Liver (tissue), 9 donors: ENCODE measurements around the gene HYAL1. TPM values are rescaled to one million over a fixed set of nuclear protein-coding genes. Genes with fewer than 3 reads are reported as not detected.

ENCODE experiments used
- DNase-seq: peaks from one replicate; pipeline ENCODE4 v3.0.0-alpha.2; 2017; ENCODE audit warnings: low spot score
- H3K27ac ChIP-seq, 2 donors: one replicate each; pipeline ENCODE4 v1.7.0; 2013; ENCODE audit warnings: inconsistent platforms in 2 of 2, low read length in 2 of 2, control low read depth in 1 of 2, low read depth in 1 of 2, mild to moderate bottlenecking in 1 of 2
- H3K27me3 ChIP-seq, 4 donors: one replicate each; pipeline versions ENCODE4 v1.6.1 to v1.7.0; 2013; ENCODE audit warnings: low read length in 3 of 4, inconsistent platforms in 1 of 4, mild to moderate bottlenecking in 1 of 4, moderate library complexity in 1 of 4; ENCODE audit not compliant: control insufficient read depth in 4 of 4, insufficient read depth in 4 of 4
- H3K36me3 ChIP-seq, 4 donors: one replicate each; pipeline versions ENCODE4 v1.6.1 to v1.7.0; 2013; ENCODE audit warnings: low read length in 3 of 4, mild to moderate bottlenecking in 3 of 4, low read depth in 1 of 4, moderate library complexity in 1 of 4; ENCODE audit not compliant: control insufficient read depth in 4 of 4, insufficient read depth in 3 of 4
- H3K4me1 ChIP-seq, 4 donors: one replicate each; pipeline versions ENCODE4 v1.6.1 to v1.7.0; 2013; ENCODE audit warnings: low read length in 3 of 4, mild to moderate bottlenecking in 3 of 4, moderate library complexity in 1 of 4; ENCODE audit not compliant: control insufficient read depth in 4 of 4, insufficient read depth in 4 of 4
- H3K4me3 ChIP-seq, 3 donors: one replicate each; pipeline versions ENCODE4 v1.6.1 to v1.7.0; 2013; ENCODE audit warnings: low read length in 3 of 3, control low read depth in 1 of 3, low read depth in 1 of 3, mild to moderate bottlenecking in 1 of 3
- H3K9ac ChIP-seq, 2 donors: one replicate each; pipeline ENCODE4 v1.7.0; 2013; ENCODE audit warnings: low read length in 2 of 2, mild to moderate bottlenecking in 2 of 2, moderate library complexity in 2 of 2, control low read depth in 1 of 2, low read depth in 1 of 2
- H3K9me3 ChIP-seq, 4 donors: one replicate each; pipeline versions ENCODE4 v1.6.1 to v1.7.0; 2013; ENCODE audit warnings: low read length in 3 of 4; ENCODE audit not compliant: control insufficient read depth in 4 of 4
- CTCF ChIP-seq: fragments of 150-350 bp; IDR thresholded peaks from 2 replicates; pipeline ENCODE4 v1.5.1; 2017; ENCODE audit warnings: improper control_type of control experiment, low read depth, low read length; ENCODE audit not compliant: missing input control
- EGR1 ChIP-seq, 2 donors: IDR thresholded peaks; 2 replicates each; pipeline ENCODE4 v1.6.1; 2016 to 2018; ENCODE audit warnings: antibody characterized with exemption in 2 of 2, low read depth in 2 of 2
- FOXA1 ChIP-seq: IDR thresholded peaks from 2 replicates; pipeline ENCODE4 v1.6.1; 2016; ENCODE audit warnings: antibody characterized with exemption
- FOXA2 ChIP-seq: IDR thresholded peaks from 2 replicates; pipeline ENCODE4 v1.6.1; 2016; ENCODE audit warnings: antibody characterized with exemption
- GABPA ChIP-seq, 2 donors: IDR thresholded peaks in 1 of 2; conservative IDR thresholded peaks in 1 of 2; 2 replicates each; pipeline ENCODE4 v1.6.1; 2016; ENCODE audit warnings: antibody characterized with exemption in 2 of 2, mild to moderate bottlenecking in 1 of 2, moderate library complexity in 1 of 2
- HNF4A ChIP-seq, 2 donors: conservative IDR thresholded peaks; 2 replicates each; pipeline ENCODE4 v1.6.1; 2016; ENCODE audit warnings: antibody characterized with exemption in 2 of 2, mild to moderate bottlenecking in 2 of 2
- HNF4G ChIP-seq: IDR thresholded peaks from 2 replicates; pipeline ENCODE4 v1.6.1; 2016; ENCODE audit warnings: antibody characterized with exemption
- MAX ChIP-seq: IDR thresholded peaks from 2 replicates; pipeline ENCODE4 v1.6.1; 2016; ENCODE audit warnings: antibody characterized with exemption
- NR2F2 ChIP-seq: IDR thresholded peaks from 2 replicates; pipeline ENCODE4 v1.6.1; 2016; ENCODE audit warnings: antibody characterized with exemption
- RAD21 ChIP-seq, 2 donors: IDR thresholded peaks; 2 replicates each; pipeline ENCODE4 v1.6.1; 2016; ENCODE audit warnings: antibody characterized with exemption in 2 of 2, mild to moderate bottlenecking in 2 of 2
- REST ChIP-seq: IDR thresholded peaks from 2 replicates; pipeline ENCODE4 v1.6.1; 2016; ENCODE audit warnings: antibody characterized with exemption, mild to moderate bottlenecking
- RXRA ChIP-seq, 2 donors: IDR thresholded peaks; 2 replicates each; pipeline ENCODE4 v1.6.1; 2017 to 2018; ENCODE audit warnings: antibody characterized with exemption in 2 of 2, mild to moderate bottlenecking in 1 of 2
- SP1 ChIP-seq: IDR thresholded peaks from 2 replicates; pipeline ENCODE4 v1.6.1; 2018; ENCODE audit warnings: antibody characterized with exemption, mild to moderate bottlenecking
- TAF1 ChIP-seq: conservative IDR thresholded peaks from 2 replicates; pipeline ENCODE4 v1.6.1; 2016; ENCODE audit warnings: antibody characterized with exemption, mild to moderate bottlenecking
- YY1 ChIP-seq: IDR thresholded peaks from 2 replicates; pipeline ENCODE4 v1.6.1; 2016; ENCODE audit warnings: antibody characterized with exemption, mild to moderate bottlenecking
- WGBS: extraction: QIAGEN DNeasy Blood & Tissue Kit; methylation state at CpG from one replicate; pipeline ENCODE4 v1.1.7; 2013; 5-methylcytosine and 5-hydroxymethylcytosine counted together
- polyA plus RNA-seq, 2 donors: library from polyadenylated mRNA; stranded (reverse) in 1 of 2; unstranded in 1 of 2; fragments of 200-250 nt in 1 of 2; fragments of >200 nt in 1 of 2; fragmentation: Nextera tagmentation in 1 of 2; extraction: Ambion mirVana in 1 of 2; gene quantifications; one replicate each; pipeline versions ENCODE4 v1.2.1 to v1.2.3, GENCODE V29; 2013 to 2015
- total RNA-seq, 2 donors: library from RNA; depleted of rRNA; stranded (reverse); fragments of >200 nt; gene quantifications; one replicate each; pipeline ENCODE4 v1.2.3, GENCODE V29; 2014
- TF ChIP-seq, protein P1 (sequence below): IDR thresholded peaks from 2 replicates; pipeline ENCODE4 v1.6.1; 2016; ENCODE audit warnings: antibody characterized with exemption
- TF ChIP-seq, protein P2 (sequence below): IDR thresholded peaks from 2 replicates; pipeline ENCODE4 v1.6.1; 2016; ENCODE audit warnings: antibody characterized with exemption
- donor health status: healthy.
- donor health status: healthy.
- donor health status: healthy.
- donor health status: healthy.
- donor health status: healthy.

HYAL1 gene
- total and polyA plus RNA-seq, 4 donors = 82.3 to 156 (median 121) TPM

GRCh38 chr3:50340147-50340447, 36.7 kb upstream of the HYAL1 start:
- DNase-seq = no peak
- TF ChIP-seq RXRA (IDR thresholded peaks at IDR 0.05) (no peak), HNF4G (no peak)
- TF ChIP-seq, protein P1, sequence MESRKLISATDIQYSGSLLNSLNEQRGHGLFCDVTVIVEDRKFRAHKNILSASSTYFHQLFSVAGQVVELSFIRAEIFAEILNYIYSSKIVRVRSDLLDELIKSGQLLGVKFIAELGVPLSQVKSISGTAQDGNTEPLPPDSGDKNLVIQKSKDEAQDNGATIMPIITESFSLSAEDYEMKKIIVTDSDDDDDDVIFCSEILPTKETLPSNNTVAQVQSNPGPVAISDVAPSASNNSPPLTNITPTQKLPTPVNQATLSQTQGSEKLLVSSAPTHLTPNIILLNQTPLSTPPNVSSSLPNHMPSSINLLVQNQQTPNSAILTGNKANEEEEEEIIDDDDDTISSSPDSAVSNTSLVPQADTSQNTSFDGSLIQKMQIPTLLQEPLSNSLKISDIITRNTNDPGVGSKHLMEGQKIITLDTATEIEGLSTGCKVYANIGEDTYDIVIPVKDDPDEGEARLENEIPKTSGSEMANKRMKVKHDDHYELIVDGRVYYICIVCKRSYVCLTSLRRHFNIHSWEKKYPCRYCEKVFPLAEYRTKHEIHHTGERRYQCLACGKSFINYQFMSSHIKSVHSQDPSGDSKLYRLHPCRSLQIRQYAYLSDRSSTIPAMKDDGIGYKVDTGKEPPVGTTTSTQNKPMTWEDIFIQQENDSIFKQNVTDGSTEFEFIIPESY = no peak
- Histone ChIP-seq H3K9ac (peak overlapping the region in 1 of 2 donors; percentile 62), H3K9me3 (no peaks in the 10 kb centered on the region), H3K27me3 (no peaks in the 10 kb centered on the region), H3K4me3 (peak overlapping the region in 1 of 3 donors; percentile 42), H3K36me3 (no peaks in the 10 kb centered on the region), H3K27ac (peak overlapping the region; percentile 21 to 34), H3K4me1 (peaks cover 6 to 32% (median 15%) of the 10 kb centered on the region in 4 donors)
- WGBS = 41% methylated on average over 9 of the region's 9 CpGs

DNA sequence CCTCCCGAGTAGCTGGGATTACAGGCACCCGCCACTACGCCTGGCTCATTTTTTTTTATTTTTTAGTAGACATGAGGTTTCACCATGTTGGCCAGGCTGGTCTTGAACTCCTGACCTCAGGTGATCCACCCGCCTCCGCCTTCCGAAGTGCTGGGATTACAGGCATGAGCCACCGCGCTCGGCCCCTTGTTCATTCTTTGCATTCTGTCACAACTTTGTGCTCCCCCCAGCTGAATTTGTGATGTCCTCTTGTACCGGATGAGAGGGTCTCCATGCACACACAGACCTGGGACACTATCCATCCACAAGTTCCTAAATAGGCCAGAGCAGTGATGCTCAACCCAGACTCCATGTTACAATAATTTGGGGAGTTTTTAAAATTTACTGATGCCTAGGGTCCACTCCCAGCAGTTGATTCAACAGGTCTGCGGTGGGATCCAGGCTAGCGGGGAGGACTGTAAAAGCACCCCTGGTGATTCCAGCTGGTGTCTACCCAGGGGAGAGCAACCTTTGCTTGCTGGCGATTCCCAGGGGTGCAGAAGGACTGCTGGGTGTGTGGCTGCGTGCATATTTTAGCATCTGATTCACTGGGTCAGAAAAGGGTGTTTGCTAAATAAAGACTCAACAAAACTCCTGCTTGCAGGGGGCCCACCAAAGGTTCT, 36.2 kb upstream of the HYAL1 start:
- DNase-seq = no peak
- Histone ChIP-seq H3K9ac (peak overlapping the region in 1 of 2 donors; percentile 62), H3K36me3 (no peaks in the 10 kb centered on the region), H3K27ac (peak overlapping the region; percentile 34 to 99), H3K27me3 (no peaks in the 10 kb centered on the region), H3K4me1 (peaks cover 6 to 34% (median 16%) of the 10 kb centered on the region in 4 donors), H3K9me3 (no peaks in the 10 kb centered on the region), H3K4me3 (peak overlapping the region in 1 of 3 donors; percentile 42)
- WGBS = 78% methylated on average over 14 of the region's 14 CpGs
- TF ChIP-seq CTCF = no peak
- TF ChIP-seq HNF4A (conservative IDR thresholded peaks at IDR 0.05) = no peak
- TF ChIP-seq REST = no peak
- TF ChIP-seq RAD21 (IDR thresholded peaks at IDR 0.05) = no peak
- TF ChIP-seq YY1 = no peak
- no peak for TF ChIP-seq FOXA2
- TF ChIP-seq FOXA1 = no peak
- TF ChIP-seq, protein P2, sequence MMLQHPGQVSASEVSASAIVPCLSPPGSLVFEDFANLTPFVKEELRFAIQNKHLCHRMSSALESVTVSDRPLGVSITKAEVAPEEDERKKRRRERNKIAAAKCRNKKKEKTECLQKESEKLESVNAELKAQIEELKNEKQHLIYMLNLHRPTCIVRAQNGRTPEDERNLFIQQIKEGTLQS = no peak
- TF ChIP-seq TAF1 = no peak
- TF ChIP-seq MAX = no peak
- no peak for TF ChIP-seq SP1
- TF ChIP-seq HNF4G = no peak
- no peak for TF ChIP-seq GABPA (IDR thresholded peaks at IDR 0.05 in 1 of 2, conservative IDR thresholded peaks at IDR 0.05 in 1 of 2)
- TF ChIP-seq EGR1 (IDR thresholded peaks at IDR 0.05; ENCODE audit: low read depth in 2 of 2) = no peak
- TF ChIP-seq NR2F2 = no peak
